ENCODE data around the gene MYORG. TPM values are rescaled to one million over a fixed set of nuclear protein-coding genes. Genes with fewer than 3 reads are reported as not detected.
A peak's percentile ranks its signal among the peaks of the same experiment; 100 is the strongest.

Gene MYORG
- total RNA-seq, 1 donor from 2014 or later = 4.4 TPM

GRCh38 chr9:34382054-34382453 is 5.4 kb upstream of the MYORG start:
- H3K27ac ChIP-seq = no peak overlapping the region
- peak in 1 of 2 donors; percentile 76 for DNase-seq (ENCODE audit: extremely low spot score in 2 of 2)
- no peaks in the 10 kb centered on the region for H3K27me3 ChIP-seq
- H3K36me3 ChIP-seq = no peaks in the 10 kb centered on the region
- intact Hi-C loops (cut with DNase I) = no loop called here
- no peak overlapping the region for H3K4me3 ChIP-seq
- no peaks in the 10 kb centered on the region for H3K9me3 ChIP-seq
- no peak for TF ChIP-seq POLR2AphosphoS5 (IDR thresholded peaks at IDR 0.05; ENCODE audit: insufficient read depth in 1 of 2, low read depth in 1 of 2)
- no peak for TF ChIP-seq POLR2A (IDR thresholded peaks at IDR 0.05)
- no peak for TF ChIP-seq CTCF (IDR thresholded peaks at IDR 0.05)
- peaks cover 33% of the 10 kb centered on the region for H3K4me1 ChIP-seq

GRCh38 chr9:34381323-34381722 is 4.6 kb upstream of the MYORG start:
- Histone ChIP-seq H3K4me1 (peaks cover 36% of the 10 kb centered on the region), H3K27me3 (no peaks in the 10 kb centered on the region), H3K9me3 (no peaks in the 10 kb centered on the region), H3K27ac (no peak overlapping the region), H3K36me3 (no peaks in the 10 kb centered on the region), H3K4me3 (peak overlapping the region; percentile 45 to 52)
- intact Hi-C loops (cut with DNase I) = no loop called here
- TF ChIP-seq CTCF (IDR thresholded peaks at IDR 0.05) = no peak
- TF ChIP-seq POLR2AphosphoS5 (IDR thresholded peaks at IDR 0.05; ENCODE audit: insufficient read depth in 1 of 2, low read depth in 1 of 2) = no peak
- no peak for TF ChIP-seq POLR2A (IDR thresholded peaks at IDR 0.05)
- no peak for DNase-seq (ENCODE audit: extremely low spot score in 2 of 2)

GRCh38 chr9:34380511-34381315 is 4.0 kb upstream of the MYORG start:
- Histone ChIP-seq H3K4me3 (peak overlapping the region; percentile 45 to 52), H3K9me3 (no peaks in the 10 kb centered on the region), H3K36me3 (no peaks in the 10 kb centered on the region), H3K27ac (no peak overlapping the region), H3K27me3 (no peaks in the 10 kb centered on the region), H3K4me1 (peaks cover 42% of the 10 kb centered on the region)
- peak in 1 of 2 donors; percentile 92 for DNase-seq (ENCODE audit: extremely low spot score in 2 of 2)
- intact Hi-C loops (cut with DNase I) = no loop called here
- TF ChIP-seq CTCF (IDR thresholded peaks at IDR 0.05) (no peak), POLR2A (IDR thresholded peaks at IDR 0.05) (peak in 1 of 2 donors; percentile 34), POLR2AphosphoS5 (IDR thresholded peaks at IDR 0.05; ENCODE audit: insufficient read depth in 1 of 2, low read depth in 1 of 2) (peak in 1 of 2 donors; percentile 80)

- intact Hi-C loops (cut with DNase I) = no loop called here
- no peak overlapping the region for H3K27ac ChIP-seq
- no peak for DNase-seq (ENCODE audit: extremely low spot score in 2 of 2)
- H3K36me3 ChIP-seq = no peaks in the 10 kb centered on the region
- H3K4me1 ChIP-seq = peaks cover 47% of the 10 kb centered on the region
- no peak for TF ChIP-seq POLR2A (IDR thresholded peaks at IDR 0.05)
- TF ChIP-seq CTCF (IDR thresholded peaks at IDR 0.05) = no peak
- no peak for TF ChIP-seq POLR2AphosphoS5 (IDR thresholded peaks at IDR 0.05; ENCODE audit: insufficient read depth in 1 of 2, low read depth in 1 of 2)
- H3K9me3 ChIP-seq = no peaks in the 10 kb centered on the region
- no peaks in the 10 kb centered on the region for H3K27me3 ChIP-seq
- peak overlapping the region; percentile 45 to 52 for H3K4me3 ChIP-seq
Measured at GRCh38 chr9:34380034-34380510, 3.4 kb upstream of the MYORG start.

All from vagina (tissue), 2 donors.